ENCODE measurements around the gene TYW1.
"Not testable (repeated sequence)": the region's sequence is repeated elsewhere in the genome, so short reads cannot be mapped to it uniquely, and the experiment has no call there.

TYW1 gene

DNA sequence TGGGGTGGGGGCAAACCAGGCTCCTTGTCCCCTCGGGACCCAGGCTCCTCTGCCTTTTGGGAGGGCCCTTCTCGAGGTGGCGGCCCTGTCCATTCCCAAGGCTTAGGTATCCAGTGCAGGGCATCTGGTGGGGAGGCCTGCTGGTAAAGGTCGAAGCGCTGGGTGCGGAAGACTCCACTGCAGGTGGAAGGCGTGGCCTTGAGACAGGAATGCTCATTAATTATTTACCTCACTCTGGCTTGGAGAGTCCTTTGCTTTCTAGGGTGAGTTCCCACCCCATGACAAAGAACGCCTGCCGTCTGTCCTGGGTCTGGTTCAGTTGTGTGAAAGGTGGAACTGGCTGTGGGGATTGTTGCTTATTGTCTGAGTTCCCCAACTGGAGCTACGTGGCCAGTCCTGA, 92.6 kb downstream of the TYW1 start:
- not testable (repeated sequence) for H3K4me3 ChIP-seq (ENCODE audit: low read depth in 1 of 5, low read length in 5 of 5); H3K27me3 ChIP-seq (ENCODE audit: control insufficient read depth in 5 of 5, insufficient read depth in 4 of 5, low read length in 5 of 5); H3K9ac ChIP-seq (ENCODE audit: low read length in 5 of 5); H3K9me3 ChIP-seq (ENCODE audit: control insufficient read depth in 5 of 5, low read length in 5 of 5); H3K4me1 ChIP-seq (ENCODE audit: control insufficient read depth in 5 of 5, insufficient read depth in 5 of 5, low read length in 5 of 5); H3K36me3 ChIP-seq (ENCODE audit: control insufficient read depth in 5 of 5, insufficient read depth in 5 of 5, low read length in 5 of 5); H3K27ac ChIP-seq (ENCODE audit: low read depth, low read length)

DNA sequence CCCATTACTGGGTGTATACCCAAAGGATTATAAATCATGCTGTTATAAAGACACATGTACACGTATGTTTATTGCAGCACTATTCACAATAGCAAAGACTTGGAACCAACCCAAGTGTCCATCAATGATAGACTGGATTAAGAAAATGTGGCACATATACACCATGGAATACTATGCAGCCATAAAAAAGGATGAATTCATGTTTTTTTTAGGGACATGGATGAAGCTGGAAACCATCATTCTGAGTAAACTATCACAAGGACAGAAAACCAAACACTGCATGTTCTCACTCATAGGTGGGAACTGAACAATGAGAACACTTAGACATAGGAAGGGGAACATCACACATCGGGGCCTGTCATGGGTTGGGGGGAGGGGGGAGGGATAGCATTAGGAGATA, 94.4 kb downstream of the TYW1 start:
- H3K27ac ChIP-seq (ENCODE audit: low read depth, low read length); H3K9me3 ChIP-seq (ENCODE audit: control insufficient read depth in 5 of 5, low read length in 5 of 5); H3K36me3 ChIP-seq (ENCODE audit: control insufficient read depth in 5 of 5, insufficient read depth in 5 of 5, low read length in 5 of 5); H3K4me3 ChIP-seq (ENCODE audit: low read depth in 1 of 5, low read length in 5 of 5); H3K4me1 ChIP-seq (ENCODE audit: control insufficient read depth in 5 of 5, insufficient read depth in 5 of 5, low read length in 5 of 5); H3K9ac ChIP-seq (ENCODE audit: low read length in 5 of 5); H3K27me3 ChIP-seq (ENCODE audit: control insufficient read depth in 5 of 5, insufficient read depth in 4 of 5, low read length in 5 of 5): not testable (repeated sequence)

DNA sequence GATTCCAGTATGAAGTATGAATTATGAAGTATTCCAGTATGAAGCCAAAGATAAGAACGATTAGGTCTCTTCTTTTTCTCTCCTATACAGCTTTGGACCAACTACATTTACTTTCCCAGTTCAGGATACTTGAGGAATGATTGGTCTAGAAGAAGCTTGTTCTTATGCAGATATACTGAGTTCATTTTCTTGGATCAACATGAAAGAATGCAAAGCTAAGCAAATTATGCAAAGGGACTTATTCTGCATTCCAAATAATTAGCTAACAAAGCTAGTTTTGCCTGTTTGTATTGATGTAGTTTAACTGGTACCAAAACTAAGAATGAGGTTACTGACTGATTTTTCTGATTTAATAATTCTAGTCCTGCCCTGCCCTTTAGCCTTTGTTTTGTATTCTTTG, 101.4 kb downstream of the TYW1 start:
- not testable (repeated sequence) for H3K36me3 ChIP-seq (ENCODE audit: control insufficient read depth in 5 of 5, insufficient read depth in 5 of 5, low read length in 5 of 5); H3K4me1 ChIP-seq (ENCODE audit: control insufficient read depth in 5 of 5, insufficient read depth in 5 of 5, low read length in 5 of 5); H3K4me3 ChIP-seq (ENCODE audit: low read depth in 1 of 5, low read length in 5 of 5); H3K9me3 ChIP-seq (ENCODE audit: control insufficient read depth in 5 of 5, low read length in 5 of 5); H3K27me3 ChIP-seq (ENCODE audit: control insufficient read depth in 5 of 5, insufficient read depth in 4 of 5, low read length in 5 of 5); H3K9ac ChIP-seq (ENCODE audit: low read length in 5 of 5); H3K27ac ChIP-seq (ENCODE audit: low read depth, low read length)

DNA sequence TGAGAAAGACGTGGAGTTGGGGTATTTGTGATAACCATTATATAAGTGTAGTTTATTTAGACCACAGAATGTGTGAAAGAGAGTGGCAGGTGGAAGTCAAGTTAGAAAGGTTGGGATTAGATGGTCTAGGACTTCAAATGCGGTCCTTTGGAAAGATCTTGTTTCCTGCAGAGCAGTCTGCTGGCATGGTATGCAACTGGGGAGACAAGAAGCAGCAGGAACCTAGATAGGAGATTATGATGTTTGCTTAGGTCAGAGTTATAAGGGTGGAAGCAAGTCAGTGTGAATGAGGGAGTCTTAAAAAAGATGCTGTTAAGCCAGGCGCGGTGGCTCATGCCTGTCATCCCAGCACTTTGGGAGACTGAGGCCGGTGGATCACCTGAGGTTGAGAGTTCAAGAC, 102.8 kb downstream of the TYW1 start:
- not testable (repeated sequence) for H3K27ac ChIP-seq (ENCODE audit: low read depth, low read length); H3K27me3 ChIP-seq (ENCODE audit: control insufficient read depth in 5 of 5, insufficient read depth in 4 of 5, low read length in 5 of 5); H3K4me1 ChIP-seq (ENCODE audit: control insufficient read depth in 5 of 5, insufficient read depth in 5 of 5, low read length in 5 of 5); H3K9me3 ChIP-seq (ENCODE audit: control insufficient read depth in 5 of 5, low read length in 5 of 5); H3K36me3 ChIP-seq (ENCODE audit: control insufficient read depth in 5 of 5, insufficient read depth in 5 of 5, low read length in 5 of 5); H3K9ac ChIP-seq (ENCODE audit: low read length in 5 of 5); H3K4me3 ChIP-seq (ENCODE audit: low read depth in 1 of 5, low read length in 5 of 5)

DNA sequence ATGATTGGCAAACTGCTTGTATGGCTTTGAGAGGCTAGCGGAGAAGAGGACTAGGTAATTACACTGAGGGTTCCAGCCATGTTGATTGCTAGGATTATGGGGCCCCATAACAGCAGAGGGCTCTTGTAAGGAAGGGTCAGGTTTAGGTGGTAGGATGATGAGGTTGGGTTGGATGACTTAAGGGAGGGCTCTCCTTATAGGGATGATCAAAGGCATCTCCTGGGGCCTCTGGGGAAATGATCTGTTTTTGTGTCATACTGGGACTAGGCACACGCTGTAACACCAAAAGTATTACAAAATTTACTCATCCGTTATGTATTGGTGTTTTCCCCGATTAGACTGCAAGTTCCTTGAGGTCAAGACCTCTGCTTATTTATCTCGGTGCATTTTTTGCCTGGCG, 103.4 kb downstream of the TYW1 start:
- H3K27me3 ChIP-seq (ENCODE audit: control insufficient read depth in 5 of 5, insufficient read depth in 4 of 5, low read length in 5 of 5); H3K4me3 ChIP-seq (ENCODE audit: low read depth in 1 of 5, low read length in 5 of 5); H3K4me1 ChIP-seq (ENCODE audit: control insufficient read depth in 5 of 5, insufficient read depth in 5 of 5, low read length in 5 of 5); H3K36me3 ChIP-seq (ENCODE audit: control insufficient read depth in 5 of 5, insufficient read depth in 5 of 5, low read length in 5 of 5); H3K27ac ChIP-seq (ENCODE audit: low read depth, low read length); H3K9me3 ChIP-seq (ENCODE audit: control insufficient read depth in 5 of 5, low read length in 5 of 5); H3K9ac ChIP-seq (ENCODE audit: low read length in 5 of 5): not testable (repeated sequence)

DNA sequence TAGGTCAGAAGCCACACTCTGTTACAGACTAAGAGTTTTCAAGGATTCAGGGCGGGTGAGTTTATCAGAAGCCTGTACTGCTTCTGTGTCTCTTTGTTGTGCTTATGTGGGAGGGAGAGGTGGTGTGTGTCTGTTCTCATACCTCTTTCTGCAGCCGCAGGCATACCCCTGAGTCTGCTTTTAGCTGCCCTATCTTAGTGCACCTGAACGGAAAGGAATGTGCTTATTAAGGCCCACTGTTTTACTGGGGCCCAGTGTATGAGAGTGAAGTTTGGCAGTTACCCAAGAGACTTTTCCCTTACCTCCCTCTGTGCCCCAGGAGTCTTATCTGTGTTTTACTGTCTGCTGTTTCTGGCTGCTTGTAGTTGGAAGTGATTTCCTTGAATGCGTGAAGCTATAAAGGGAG, 104.3 kb downstream of the TYW1 start:
- Histone ChIP-seq H3K36me3 (ENCODE audit: control insufficient read depth in 5 of 5, insufficient read depth in 5 of 5, low read length in 5 of 5) (peaks cover 0 to 4% (median 2%) of the 10 kb centered on the region in 5 donors), H3K9me3 (ENCODE audit: control insufficient read depth in 5 of 5, low read length in 5 of 5) (no peaks in the 10 kb centered on the region), H3K27me3 (ENCODE audit: control insufficient read depth in 5 of 5, insufficient read depth in 4 of 5, low read length in 5 of 5) (no peaks in the 10 kb centered on the region), H3K9ac (ENCODE audit: low read length in 5 of 5) (no peak overlapping the region), H3K4me1 (ENCODE audit: control insufficient read depth in 5 of 5, insufficient read depth in 5 of 5, low read length in 5 of 5) (peaks cover 0 to 6% (median 0%) of the 10 kb centered on the region in 5 donors), H3K27ac (ENCODE audit: low read depth, low read length) (no peak overlapping the region), H3K4me3 (ENCODE audit: low read depth in 1 of 5, low read length in 5 of 5) (no peak overlapping the region)

DNA sequence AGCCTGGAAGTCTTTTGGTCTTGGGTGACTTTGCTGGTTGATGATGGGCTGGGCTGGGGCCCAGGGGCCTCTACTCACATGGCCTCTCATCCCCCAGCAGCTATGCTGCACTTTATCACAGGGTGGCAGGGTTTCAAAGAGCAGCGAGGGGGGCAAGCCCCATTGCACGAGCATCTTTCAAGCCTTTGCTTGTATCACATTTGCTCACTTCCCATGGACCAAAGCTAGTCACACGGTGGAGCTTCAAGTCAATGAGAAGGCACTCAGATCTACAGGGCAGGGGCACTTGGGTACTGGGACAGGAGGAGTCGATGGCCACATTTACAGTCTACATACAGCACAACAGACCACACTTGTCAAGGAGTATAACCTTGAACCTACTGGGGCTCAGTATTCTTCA, 108.3 kb downstream of the TYW1 start:
- not testable (repeated sequence) for H3K36me3 ChIP-seq (ENCODE audit: control insufficient read depth in 5 of 5, insufficient read depth in 5 of 5, low read length in 5 of 5); H3K4me3 ChIP-seq (ENCODE audit: low read depth in 1 of 5, low read length in 5 of 5); H3K27me3 ChIP-seq (ENCODE audit: control insufficient read depth in 5 of 5, insufficient read depth in 4 of 5, low read length in 5 of 5); H3K9ac ChIP-seq (ENCODE audit: low read length in 5 of 5); H3K27ac ChIP-seq (ENCODE audit: low read depth, low read length); H3K4me1 ChIP-seq (ENCODE audit: control insufficient read depth in 5 of 5, insufficient read depth in 5 of 5, low read length in 5 of 5); H3K9me3 ChIP-seq (ENCODE audit: control insufficient read depth in 5 of 5, low read length in 5 of 5)

DNA sequence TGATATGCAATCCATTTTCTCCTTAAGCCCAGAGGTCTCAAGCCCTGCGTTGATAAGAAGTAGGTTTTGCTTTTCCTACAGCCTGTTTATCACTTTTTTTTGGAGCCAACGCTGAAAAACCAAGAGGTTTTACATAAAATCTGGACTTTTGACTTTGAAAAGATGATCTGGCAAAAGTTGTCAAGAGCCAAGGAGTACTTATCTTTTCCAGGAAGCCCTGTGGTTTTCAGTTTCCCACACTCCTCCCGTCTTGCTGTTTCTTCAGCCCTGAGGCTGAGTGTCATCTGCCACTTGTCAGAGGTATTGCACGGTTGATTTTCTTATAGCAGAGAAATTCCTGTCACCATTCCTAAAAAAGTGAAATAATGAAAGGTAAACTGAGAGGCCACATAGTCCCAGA, 108.7 kb downstream of the TYW1 start:
- peaks cover 0 to 4% (median 2%) of the 10 kb centered on the region in 5 donors for H3K36me3 ChIP-seq (ENCODE audit: control insufficient read depth in 5 of 5, insufficient read depth in 5 of 5, low read length in 5 of 5)
- no peak overlapping the region for H3K9ac ChIP-seq (ENCODE audit: low read length in 5 of 5)
- no peaks in the 10 kb centered on the region for H3K9me3 ChIP-seq (ENCODE audit: control insufficient read depth in 5 of 5, low read length in 5 of 5)
- H3K27me3 ChIP-seq (ENCODE audit: control insufficient read depth in 5 of 5, insufficient read depth in 4 of 5, low read length in 5 of 5), result no peaks in the 10 kb centered on the region
- H3K27ac ChIP-seq (ENCODE audit: low read depth, low read length), result no peak overlapping the region
- no peak overlapping the region for H3K4me3 ChIP-seq (ENCODE audit: low read depth in 1 of 5, low read length in 5 of 5)
- H3K4me1 ChIP-seq (ENCODE audit: control insufficient read depth in 5 of 5, insufficient read depth in 5 of 5, low read length in 5 of 5), result peaks cover 0 to 6% (median 0%) of the 10 kb centered on the region in 5 donors

DNA sequence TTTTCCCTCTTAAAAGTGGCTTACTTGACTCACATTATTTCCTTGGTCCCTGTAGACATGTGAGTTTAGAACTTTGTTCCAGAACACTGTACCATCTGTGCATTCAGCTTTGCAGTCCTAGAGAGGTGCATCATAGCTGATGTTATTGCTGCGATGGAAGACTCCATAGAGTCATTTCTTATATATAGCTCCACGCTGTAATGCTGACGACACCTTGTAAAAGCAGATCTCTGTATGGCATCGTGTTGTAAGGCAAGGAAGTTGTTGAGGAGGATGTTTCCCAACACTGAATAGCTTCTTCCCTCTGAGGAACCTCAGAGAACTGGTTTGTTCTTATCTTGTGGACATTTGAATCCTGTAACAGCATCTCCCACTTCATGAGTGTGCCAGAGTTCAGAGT, 109.6 kb downstream of the TYW1 start:
- not testable (repeated sequence) for H3K27ac ChIP-seq (ENCODE audit: low read depth, low read length); H3K9ac ChIP-seq (ENCODE audit: low read length in 5 of 5); H3K4me1 ChIP-seq (ENCODE audit: control insufficient read depth in 5 of 5, insufficient read depth in 5 of 5, low read length in 5 of 5); H3K9me3 ChIP-seq (ENCODE audit: control insufficient read depth in 5 of 5, low read length in 5 of 5); H3K36me3 ChIP-seq (ENCODE audit: control insufficient read depth in 5 of 5, insufficient read depth in 5 of 5, low read length in 5 of 5); H3K27me3 ChIP-seq (ENCODE audit: control insufficient read depth in 5 of 5, insufficient read depth in 4 of 5, low read length in 5 of 5); H3K4me3 ChIP-seq (ENCODE audit: low read depth in 1 of 5, low read length in 5 of 5)

DNA sequence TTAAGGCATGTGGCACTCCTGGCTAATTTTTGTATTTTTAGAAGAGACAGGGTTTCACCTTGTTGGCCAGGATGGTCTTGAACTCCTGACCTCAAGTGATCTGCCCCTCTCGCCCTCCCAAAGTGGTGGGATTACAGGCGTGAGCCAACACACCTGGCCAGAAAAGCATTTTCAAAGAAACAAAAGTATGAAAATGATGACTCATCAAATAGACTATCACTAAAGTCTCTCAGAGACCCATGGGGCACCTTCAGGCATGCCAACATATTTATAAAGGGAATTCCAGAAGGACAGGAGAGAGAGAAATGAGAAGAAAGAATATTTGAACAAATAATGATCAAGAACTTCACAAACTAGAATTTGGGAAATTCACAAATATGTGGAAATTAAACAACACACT, 114.7 kb downstream of the TYW1 start:
- H3K36me3 ChIP-seq (ENCODE audit: control insufficient read depth in 5 of 5, insufficient read depth in 5 of 5, low read length in 5 of 5); H3K9me3 ChIP-seq (ENCODE audit: control insufficient read depth in 5 of 5, low read length in 5 of 5); H3K27me3 ChIP-seq (ENCODE audit: control insufficient read depth in 5 of 5, insufficient read depth in 4 of 5, low read length in 5 of 5); H3K27ac ChIP-seq (ENCODE audit: low read depth, low read length); H3K9ac ChIP-seq (ENCODE audit: low read length in 5 of 5); H3K4me1 ChIP-seq (ENCODE audit: control insufficient read depth in 5 of 5, insufficient read depth in 5 of 5, low read length in 5 of 5); H3K4me3 ChIP-seq (ENCODE audit: low read depth in 1 of 5, low read length in 5 of 5): not testable (repeated sequence)

DNA sequence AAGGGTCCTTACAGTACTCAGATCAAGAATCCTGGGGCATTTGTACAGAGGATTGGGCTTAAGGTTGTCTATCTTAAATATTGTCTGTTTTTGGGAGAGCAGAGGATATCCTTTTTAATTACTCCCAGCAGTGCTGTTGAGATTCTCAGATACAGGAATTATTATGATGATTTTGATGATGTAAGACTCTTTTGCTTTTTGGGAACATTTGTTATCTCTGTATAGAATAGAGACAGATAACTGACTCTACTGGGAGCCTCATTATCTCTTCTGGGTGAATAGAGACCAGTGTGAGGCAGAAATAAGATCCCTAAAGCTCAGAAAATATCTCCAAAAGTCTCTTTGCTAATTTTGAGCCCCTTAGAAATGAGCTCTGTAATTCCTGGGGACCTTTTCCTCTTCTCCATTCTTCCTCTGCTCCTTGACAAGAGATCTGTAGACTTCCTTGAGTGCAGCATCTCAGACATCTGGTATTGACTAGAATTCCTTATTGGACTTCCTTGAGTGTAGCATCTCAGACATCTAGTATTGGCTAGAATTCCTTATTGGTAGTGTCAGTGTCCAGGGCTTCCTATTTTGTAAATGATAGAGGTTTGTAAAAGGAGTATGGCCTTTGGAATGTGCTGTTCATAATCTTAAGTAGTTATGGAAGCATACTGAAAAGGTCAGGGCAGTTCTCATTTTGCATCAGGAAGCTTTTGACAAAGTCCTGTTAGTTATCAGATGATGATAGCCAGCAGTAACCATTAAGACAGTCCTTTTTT, 118.0 kb downstream of the TYW1 start:
- not testable (repeated sequence) for H3K4me1 ChIP-seq (ENCODE audit: control insufficient read depth in 5 of 5, insufficient read depth in 5 of 5, low read length in 5 of 5); H3K9me3 ChIP-seq (ENCODE audit: control insufficient read depth in 5 of 5, low read length in 5 of 5); H3K9ac ChIP-seq (ENCODE audit: low read length in 5 of 5); H3K27ac ChIP-seq (ENCODE audit: low read depth, low read length); H3K27me3 ChIP-seq (ENCODE audit: control insufficient read depth in 5 of 5, insufficient read depth in 4 of 5, low read length in 5 of 5); H3K36me3 ChIP-seq (ENCODE audit: control insufficient read depth in 5 of 5, insufficient read depth in 5 of 5, low read length in 5 of 5); H3K4me3 ChIP-seq (ENCODE audit: low read depth in 1 of 5, low read length in 5 of 5)
